ENCODE measurements around the gene FAM24B. TPM values are rescaled to one million over a fixed set of nuclear protein-coding genes. Genes with fewer than 3 reads are reported as not detected.

The FAM24B gene, protein sequence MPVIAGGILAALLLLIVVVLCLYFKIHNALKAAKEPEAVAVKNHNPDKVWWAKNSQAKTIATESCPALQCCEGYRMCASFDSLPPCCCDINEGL
- total RNA-seq: 2.6 and 2.7 TPM in 2 replicates

DNA sequence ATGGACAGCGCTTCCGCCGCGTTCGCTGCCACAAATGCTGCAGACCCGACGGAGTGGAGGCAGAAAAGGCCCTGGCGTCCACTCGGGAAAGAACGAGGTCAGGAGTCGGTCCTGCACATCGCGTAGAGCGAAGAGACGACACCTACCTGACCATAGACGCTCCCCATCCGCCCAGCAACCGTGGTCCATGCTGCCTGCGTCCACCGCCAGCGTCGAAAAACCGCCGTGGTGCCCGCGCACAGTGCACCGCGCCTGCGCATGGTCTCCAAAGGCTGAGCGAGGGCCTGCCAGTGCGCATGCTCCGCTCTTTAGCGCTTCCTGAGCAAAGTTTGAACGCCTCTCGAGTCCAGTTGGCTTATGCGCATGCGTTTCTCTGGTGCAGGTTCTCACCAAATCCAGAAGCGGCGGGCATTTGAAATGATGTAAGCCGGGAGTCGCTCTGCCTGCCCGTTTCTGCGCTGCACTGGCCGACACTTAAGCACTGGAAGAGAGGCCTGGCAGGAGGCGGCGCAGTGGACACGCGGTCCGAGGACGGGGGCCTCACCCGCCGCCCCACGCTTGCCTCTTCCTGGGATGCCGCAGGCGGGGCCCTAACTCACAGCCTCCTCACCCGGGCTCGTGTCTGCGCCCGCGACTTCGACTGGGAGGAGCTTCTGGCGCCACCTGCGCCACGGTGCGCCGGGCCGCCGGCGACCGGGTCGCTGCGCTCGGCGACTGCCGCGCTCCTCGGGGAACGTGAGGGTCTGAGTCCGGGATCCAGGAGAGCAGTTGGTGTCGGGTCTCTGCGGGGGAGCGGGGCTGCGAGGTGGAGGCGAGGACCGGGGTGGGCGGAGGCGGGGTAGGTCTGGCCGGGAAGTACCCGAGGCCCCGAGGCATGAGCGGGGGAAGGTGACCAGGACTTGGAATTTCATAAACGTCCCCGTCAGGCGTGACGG is at the start of gene FAM24B:
Gene FAM24B (minus strand): TSS at position 243 of the 935 bp plus-strand sequence. CDS start 29,066 bp downstream, outside the sequence.

DNA sequence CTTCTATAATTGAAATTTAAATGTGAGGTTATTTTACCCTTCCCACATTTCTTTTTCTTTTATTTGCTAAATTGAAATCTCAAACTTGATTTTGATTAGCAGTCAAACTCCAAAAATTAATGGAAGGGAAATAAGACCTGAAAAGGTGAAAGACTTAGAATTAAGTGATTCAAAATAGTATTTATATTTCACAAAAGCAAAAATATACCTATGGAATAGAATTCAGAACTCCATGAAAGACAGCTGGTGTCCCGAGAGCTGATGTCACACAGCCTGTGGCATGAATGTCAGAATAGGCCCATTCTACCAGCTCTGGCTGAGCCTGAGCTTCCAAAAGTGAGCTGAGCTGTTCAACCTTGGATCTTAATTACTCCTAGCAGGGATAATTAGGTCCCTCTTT is 30.9 kb upstream of the FAM24B start, which contains the start of gene FAM24A:
Gene FAM24A (plus strand): TSS at position 301 of the 400 bp plus-strand sequence. CDS start 1,025 bp downstream, outside the sequence.

DNA sequence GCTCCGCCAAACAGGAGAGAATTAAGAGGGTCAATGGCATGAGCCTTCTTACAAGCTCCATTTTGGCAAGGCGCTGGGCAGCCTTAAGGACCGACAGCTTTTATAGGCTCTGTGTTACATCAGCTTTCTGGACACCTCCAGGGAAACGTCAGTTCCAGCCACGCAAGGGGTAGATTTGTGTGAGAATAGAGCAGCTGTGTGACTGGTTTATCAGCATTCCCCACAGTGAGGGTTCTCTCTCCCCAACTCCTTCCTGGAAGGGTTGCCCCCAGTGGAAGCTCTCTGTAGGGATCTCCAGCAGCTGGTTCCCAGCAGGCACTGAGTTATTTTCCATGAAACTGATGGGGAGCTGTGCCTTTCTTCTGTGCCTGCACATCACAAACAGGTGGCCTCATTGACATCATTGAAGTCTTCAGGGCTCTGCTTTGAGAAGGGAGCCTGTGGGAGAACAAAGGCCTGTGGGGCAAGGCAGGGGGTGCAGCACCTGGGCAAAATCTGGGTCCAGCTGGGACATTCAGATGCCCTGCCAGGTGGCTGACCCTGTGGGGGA is 33.5 kb downstream of the FAM24B start, which contains the start of gene CUZD1:
Gene CUZD1 (minus strand): TSS at position 75 of the 550 bp plus-strand sequence. CDS start 14 bp downstream, at position 61.

Other genes with a start within 250 kb of the FAM24B start
- not detected in 2 replicates for gene C10orf120, start 179.7 kb downstream of the FAM24B start, total RNA-seq
- gene CUZD1, start 33.7 kb downstream of the FAM24B start, total RNA-seq: 0.43 and 0.55 TPM in 2 replicates
- not detected in 2 replicates for gene FAM24A, start 31.0 kb upstream of the FAM24B start, total RNA-seq
- 12.9 and 13.2 TPM in 2 replicates for gene C10orf88, start 74.6 kb upstream of the FAM24B start, total RNA-seq
- gene PSTK, start 100.8 kb upstream of the FAM24B start, total RNA-seq: 4.3 and 4.7 TPM in 2 replicates
- gene IKZF5, start 129.2 kb upstream of the FAM24B start, total RNA-seq: 1.6 and 1.9 TPM in 2 replicates
- gene ACADSB, start 129.4 kb upstream of the FAM24B start, total RNA-seq: 6.8 and 8.0 TPM in 2 replicates

All from smooth muscle cell of bladder (primary cell).